BE2C (cell line): Measurements from ENCODE around the gene PSMA2.

Experiments
- DNase-seq: peaks from one replicate; pipeline ENCODE4 v3.0.0-alpha.2; 2020
- H3K27me3 ChIP-seq: fragments of 250-450 bp; sonication (Bioruptor Pico); 2 replicates; pipeline ENCODE4 v1.5.1; 2020; ENCODE audit warnings: mild to moderate bottlenecking
- H3K36me3 ChIP-seq: fragments of 250-450 bp; sonication (Bioruptor Pico); 2 replicates; pipeline ENCODE4 v1.5.1; 2020; ENCODE audit warnings: mild to moderate bottlenecking
- H3K4me1 ChIP-seq: fragments of 250-450 bp; sonication (Bioruptor Pico); 2 replicates; pipeline ENCODE4 v1.5.1; 2020
- H3K4me3 ChIP-seq: 2 replicates; pipeline ENCODE4 v1.5.1; 2011; ENCODE audit warnings: low read depth, low read length
- H3K9me3 ChIP-seq: fragments of 250-450 bp; sonication (Bioruptor Pico); 2 replicates; pipeline ENCODE4 v1.5.1; 2020
- CTCF ChIP-seq: IDR thresholded peaks from 2 replicates; pipeline ENCODE4 v1.5.1; 2012; ENCODE audit warnings: mild to moderate bottlenecking, low read depth, low read length

The PSMA2 gene

DNA sequence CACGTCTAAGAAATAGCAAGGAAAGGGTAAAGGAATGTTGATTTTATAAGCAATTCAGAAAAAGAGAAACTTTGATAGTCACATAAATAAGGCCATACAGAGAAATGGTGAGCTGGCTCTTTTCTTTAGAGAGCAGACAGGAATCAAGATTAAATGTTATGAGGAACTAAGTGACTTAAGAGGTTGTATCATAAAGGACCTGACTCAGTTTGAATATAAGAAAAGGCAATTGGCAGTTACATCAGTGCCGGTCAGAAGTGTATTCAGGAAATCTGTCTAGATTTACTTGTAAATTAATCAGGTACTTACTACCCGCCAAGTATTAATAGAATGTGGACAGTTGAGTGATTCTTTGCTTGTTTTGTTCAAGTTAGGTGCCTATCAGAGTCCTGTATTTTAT is 2.3 kb upstream of the PSMA2 start:
- Histone ChIP-seq H3K4me1 (no peaks in the 10 kb centered on the region), H3K4me3 (no peak overlapping the region; the same call in 1 of the 2 replicates), H3K36me3 (peaks cover 31% of the 10 kb centered on the region), H3K9me3 (no peaks in the 10 kb centered on the region), H3K27me3 (no peaks in the 10 kb centered on the region)
- no peak for DNase-seq
- TF ChIP-seq CTCF = no peak

- DNase-seq = peak; percentile 15
- TF ChIP-seq CTCF = no peak
- Histone ChIP-seq H3K36me3 (peaks cover 22% of the 10 kb centered on the region), H3K4me1 (no peaks in the 10 kb centered on the region), H3K9me3 (no peaks in the 10 kb centered on the region), H3K27me3 (no peaks in the 10 kb centered on the region), H3K4me3 (peak overlapping the region; percentile 92)
Observed at GRCh38 chr7:42932811-42933591, 1.0 kb upstream of the PSMA2 start.

GRCh38 chr7:42931447-42931833 is 534 bp downstream of the PSMA2 start:
- no peaks in the 10 kb centered on the region for H3K4me1 ChIP-seq
- TF ChIP-seq CTCF = no peak
- H3K4me3 ChIP-seq = peak overlapping the region; percentile 92
- H3K9me3 ChIP-seq = no peaks in the 10 kb centered on the region
- H3K36me3 ChIP-seq = peaks cover 16% of the 10 kb centered on the region
- no peaks in the 10 kb centered on the region for H3K27me3 ChIP-seq
- DNase-seq = no peak

DNA sequence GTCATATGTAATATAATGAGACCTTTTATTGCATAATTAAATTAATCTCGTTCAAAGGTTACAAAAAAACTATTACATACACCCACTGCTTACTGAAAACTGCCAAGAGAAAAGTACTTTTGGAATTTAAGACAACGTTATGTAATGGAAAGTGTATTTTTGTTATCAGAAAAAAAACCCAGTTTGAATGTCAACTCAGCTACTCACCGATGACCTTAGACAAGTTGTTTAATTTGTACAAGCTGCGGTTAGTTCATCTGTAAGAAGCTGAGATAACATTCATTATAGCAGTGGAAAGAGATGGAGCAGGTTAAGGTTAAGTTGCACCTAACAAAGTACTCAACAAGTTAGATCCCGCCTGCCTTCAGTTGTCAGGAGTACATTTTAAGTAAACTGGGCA is 1.1 kb downstream of the PSMA2 start:
- Histone ChIP-seq H3K9me3 (no peaks in the 10 kb centered on the region), H3K27me3 (no peaks in the 10 kb centered on the region), H3K4me1 (no peaks in the 10 kb centered on the region), H3K4me3 (peak overlapping the region; percentile 92), H3K36me3 (peaks cover 17% of the 10 kb centered on the region)
- TF ChIP-seq CTCF = no peak
- no peak for DNase-seq

DNA sequence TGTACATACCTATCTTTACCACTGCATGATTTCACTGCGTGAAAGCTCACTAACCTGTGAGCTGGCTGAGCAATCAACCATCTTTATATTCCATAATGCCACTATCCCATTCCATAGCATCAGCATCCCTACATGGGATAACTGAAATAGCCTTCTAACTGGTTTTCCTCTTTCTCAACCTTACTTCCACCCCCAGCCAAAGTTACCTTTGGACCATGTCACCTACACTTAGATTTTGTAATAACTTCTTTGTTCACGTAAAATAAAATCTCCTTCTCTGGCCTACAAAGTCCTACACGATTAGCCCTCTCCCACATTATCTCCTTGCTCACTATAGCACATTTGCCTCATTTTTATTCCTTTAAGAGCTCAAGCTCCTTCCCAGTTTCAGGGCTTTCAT is 2.5 kb downstream of the PSMA2 start:
- Histone ChIP-seq H3K36me3 (peaks cover 20% of the 10 kb centered on the region), H3K4me1 (no peaks in the 10 kb centered on the region), H3K27me3 (no peaks in the 10 kb centered on the region), H3K4me3 (no peak overlapping the region), H3K9me3 (no peaks in the 10 kb centered on the region)
- no peak for DNase-seq
- no peak for TF ChIP-seq CTCF

- TF ChIP-seq CTCF = no peak
- Histone ChIP-seq H3K4me1 (no peaks in the 10 kb centered on the region), H3K27me3 (no peaks in the 10 kb centered on the region), H3K36me3 (peaks cover 24% of the 10 kb centered on the region), H3K9me3 (no peaks in the 10 kb centered on the region), H3K4me3 (no peak overlapping the region)
- DNase-seq = no peak
Observed at GRCh38 chr7:42928754-42929153, 3.2 kb downstream of the PSMA2 start.
